ENCODE data around the gene DSCAML1.

DNA sequence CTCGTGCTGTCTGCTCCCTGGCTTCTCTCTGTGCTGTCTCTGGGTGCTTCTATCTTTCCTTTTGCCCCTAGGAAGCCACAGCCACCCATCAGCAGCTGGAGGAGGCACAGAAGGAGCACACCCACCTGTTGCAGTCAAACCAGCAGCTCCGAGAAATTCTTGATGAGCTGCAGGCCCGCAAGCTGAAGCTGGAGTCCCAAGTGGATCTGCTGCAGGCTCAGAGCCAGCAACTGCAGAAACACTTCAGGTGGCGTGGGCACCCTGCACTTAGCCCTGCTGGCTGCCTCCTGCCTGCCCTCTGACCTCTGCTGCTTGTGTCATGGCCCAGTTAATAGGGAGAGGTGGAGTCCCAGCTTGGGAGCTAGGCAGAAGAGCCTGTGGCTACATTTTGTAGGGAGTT is 401.5 kb downstream of the DSCAML1 start:
- no peak for TF ChIP-seq CTCF (IDR thresholded peaks at IDR 0.05)
- no peak for TF ChIP-seq POLR2A (IDR thresholded peaks at IDR 0.05)
- TF ChIP-seq POLR2AphosphoS5 (IDR thresholded peaks at IDR 0.05): no peak
